GM18867 (cell line): Measurements from ENCODE around the gene NDUFS4.
"Not testable (repeated sequence)": the region's sequence is repeated elsewhere in the genome, so short reads cannot be mapped to it uniquely, and the experiment has no call there.

Experiments
- ATAC-seq: cut with Tn5 transposase; IDR thresholded peaks from one replicate; pipeline ENCODE4 v1.9.1; 2021; ENCODE audit warnings: mild to moderate bottlenecking, moderate library complexity; ENCODE audit not compliant: unreplicated experiment

The NDUFS4 gene

DNA sequence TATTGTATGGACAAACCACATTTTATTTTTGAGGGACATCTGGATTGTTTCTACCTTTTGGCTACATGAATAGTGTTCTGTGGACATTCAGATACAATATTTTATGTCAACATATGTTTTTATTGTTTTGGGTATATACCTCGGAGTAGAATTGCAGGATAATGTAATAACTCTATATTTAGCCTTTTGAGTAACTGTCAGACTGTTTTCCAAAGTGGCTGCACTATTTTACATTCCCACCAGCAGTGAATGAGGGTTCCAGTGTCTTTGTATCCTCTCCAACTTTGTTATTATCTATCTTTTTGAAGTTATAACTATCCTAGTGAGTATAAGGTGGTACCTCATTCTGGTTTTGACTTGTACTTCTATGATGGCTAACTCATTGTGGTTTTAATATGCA, 11.0 kb downstream of the NDUFS4 start:
- ATAC-seq = no peak

DNA sequence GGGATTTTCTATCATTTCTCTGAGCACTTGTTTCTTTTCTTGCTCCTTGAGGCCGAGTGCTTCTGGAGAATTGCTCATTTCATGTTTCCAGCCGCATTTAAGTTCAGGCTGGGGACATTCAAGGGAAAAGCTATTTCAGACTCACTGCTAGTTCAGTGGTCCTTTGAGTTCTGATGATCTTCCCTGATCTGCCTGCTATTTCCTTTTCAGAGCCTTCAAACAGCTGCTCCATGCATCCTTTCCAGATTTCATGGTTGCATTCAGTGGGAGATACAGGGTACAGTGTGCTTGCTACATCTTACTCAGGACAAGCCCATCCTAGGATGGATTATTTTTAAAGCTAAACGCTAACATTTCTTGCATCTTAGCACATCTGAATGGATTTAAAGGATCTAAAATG, 14.7 kb downstream of the NDUFS4 start:
- no peak for ATAC-seq

DNA sequence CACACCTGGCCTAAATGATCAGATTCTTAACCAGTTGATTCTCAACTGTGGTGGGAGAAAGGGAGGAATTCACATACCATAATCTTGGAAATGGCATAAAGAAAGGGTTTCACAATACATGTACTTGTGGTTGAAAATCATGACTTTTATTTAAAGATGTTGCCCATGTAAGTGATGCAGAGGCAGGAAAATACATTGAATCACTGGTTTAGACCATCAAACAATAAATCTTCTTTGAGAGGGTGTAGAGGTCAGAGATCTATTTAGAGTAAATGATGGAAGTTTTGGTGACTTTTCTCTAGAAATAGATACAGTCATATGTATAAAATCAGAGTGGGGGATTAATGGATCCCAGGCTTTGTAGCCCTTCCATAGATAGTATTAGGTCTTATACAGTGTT, 15.4 kb downstream of the NDUFS4 start:
- no peak for ATAC-seq

DNA sequence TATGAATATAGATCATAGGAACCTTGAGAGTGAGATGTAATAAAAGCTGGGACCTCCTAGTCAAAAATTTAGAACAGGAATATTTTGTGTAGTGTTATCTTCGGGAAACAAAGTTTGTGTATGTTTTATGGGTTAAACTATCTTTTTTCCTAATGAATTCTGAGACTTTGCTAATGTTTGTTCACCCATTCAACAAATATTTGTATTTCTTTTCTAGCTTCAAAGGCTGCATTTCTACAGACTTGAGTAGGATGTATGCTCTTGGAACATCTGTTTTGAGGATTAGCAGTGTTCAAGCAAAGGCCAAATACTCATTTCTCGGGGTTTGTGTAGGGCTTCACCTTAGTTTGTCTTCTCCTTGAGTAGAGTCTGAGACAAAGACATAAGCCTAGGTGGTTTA, 16.2 kb downstream of the NDUFS4 start:
- no peak for ATAC-seq

GRCh38 chr5:53578854-53579253, 18.4 kb downstream of the NDUFS4 start:
- ATAC-seq = no peak

DNA sequence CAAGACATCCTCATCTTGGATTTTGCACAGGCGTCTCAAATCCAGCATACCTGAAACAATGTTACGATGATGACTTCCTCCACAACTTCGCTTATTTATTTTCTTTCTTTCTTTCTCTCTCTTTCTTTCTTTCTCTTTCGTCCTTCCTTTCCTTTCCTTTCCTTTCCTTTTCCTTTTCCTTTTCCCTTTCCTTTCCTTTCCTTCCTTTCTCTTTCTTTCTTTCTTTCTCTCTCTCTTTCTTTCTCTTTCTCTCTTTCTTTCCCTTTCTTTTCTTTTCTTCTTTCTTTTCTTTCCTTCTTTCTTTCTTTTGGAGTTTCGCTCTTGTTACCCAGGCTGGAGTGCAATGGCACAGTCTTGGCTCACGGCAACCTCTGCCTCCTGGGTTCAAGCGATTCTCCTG, 20.1 kb downstream of the NDUFS4 start:
- no peak for ATAC-seq

DNA sequence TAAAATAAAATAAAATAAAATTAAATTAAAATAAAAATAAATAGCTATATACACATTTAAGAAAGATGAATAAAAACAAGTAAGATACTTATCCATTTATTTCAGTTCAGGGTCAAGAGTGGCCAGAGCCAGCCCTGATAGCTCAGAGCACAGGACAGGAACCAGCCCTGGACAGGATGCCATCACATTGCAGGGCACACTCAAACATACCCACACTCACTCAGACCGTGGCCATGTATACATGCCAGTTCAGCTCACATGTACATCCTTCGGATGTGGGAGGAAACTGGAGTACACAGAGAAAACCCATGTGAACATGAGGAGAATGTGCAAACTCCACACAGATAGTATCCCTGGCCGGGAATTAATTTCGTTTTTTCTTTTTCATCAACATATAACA, 21.8 kb downstream of the NDUFS4 start:
- no peak for ATAC-seq

GRCh38 chr5:53590759-53591158, 30.3 kb downstream of the NDUFS4 start:
- peak; percentile 69 for ATAC-seq

DNA sequence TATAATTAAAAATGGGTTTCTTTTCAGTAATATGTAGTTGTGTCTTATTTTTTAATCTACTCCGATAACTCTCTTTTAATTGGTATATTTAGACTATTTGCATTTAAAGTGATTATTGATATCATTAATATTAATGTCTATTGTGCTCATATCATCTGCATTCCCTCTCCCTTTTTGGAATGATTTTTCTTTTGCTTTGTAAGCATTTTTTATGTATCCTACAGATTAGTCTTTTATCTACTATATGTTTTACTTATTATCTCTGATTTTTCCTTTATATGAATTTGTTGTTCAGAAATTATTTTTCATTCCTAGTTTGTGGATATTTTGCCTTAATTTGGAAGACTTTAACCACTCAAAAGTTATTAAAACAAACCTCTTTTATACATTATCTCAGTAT, 34.0 kb downstream of the NDUFS4 start:
- no peak for ATAC-seq

DNA sequence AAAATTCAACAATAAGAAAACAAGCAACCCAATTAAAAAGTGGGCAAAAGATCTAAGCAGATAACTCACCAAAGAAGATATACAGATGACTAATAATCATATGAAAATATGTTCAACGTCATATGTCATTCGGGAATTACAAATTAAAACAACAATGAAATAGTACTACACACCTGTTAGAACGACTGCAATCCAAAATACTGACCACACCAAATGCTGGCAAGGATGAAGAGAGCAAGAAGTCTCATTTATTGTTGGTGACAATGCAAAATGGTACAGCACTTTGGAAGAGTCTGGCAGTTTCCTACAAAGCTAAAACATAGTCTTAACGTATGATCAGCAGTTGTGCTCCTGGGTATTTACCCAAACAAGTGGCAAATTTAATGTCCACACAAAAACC, 37.5 kb downstream of the NDUFS4 start:
- no peak for ATAC-seq

- ATAC-seq = no peak
Observed at GRCh38 chr5:53601570-53601969, 41.1 kb downstream of the NDUFS4 start.

DNA sequence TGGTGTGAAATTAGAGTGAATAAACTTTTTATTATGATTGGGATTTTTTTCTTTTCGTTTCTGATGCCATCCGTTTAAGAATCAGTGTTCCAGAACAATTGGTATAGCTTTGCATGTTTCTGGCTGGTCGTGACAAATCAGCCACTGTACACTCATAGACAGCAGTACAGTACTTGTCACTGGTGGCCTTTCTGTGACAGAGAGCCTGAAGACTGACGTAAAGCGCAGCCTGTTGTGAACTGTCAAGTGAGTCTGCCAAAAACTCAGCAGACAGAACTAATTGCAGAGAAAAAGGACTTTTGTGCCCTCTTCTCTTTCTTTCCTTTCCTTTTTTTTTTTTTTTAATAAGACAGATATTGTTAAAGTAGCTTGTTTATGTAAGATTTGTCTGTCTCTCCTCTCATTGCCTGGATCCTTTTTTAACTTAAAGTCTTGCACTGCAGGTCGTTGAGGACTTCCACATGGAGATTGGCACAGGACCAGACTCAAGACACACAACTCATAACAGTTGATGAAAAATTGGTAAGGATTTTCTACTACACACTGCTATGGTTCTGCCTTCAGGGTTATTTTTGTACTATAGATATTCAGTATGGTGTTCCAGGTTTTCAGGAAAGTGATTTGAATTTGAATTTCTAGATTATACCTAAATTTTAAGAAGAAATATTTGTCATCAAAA, 42.7 kb downstream of the NDUFS4 start:
- no peak for ATAC-seq

GRCh38 chr5:53604309-53604708, 43.9 kb downstream of the NDUFS4 start:
- no peak for ATAC-seq

GRCh38 chr5:53607886-53608285, 47.4 kb downstream of the NDUFS4 start:
- no peak for ATAC-seq

DNA sequence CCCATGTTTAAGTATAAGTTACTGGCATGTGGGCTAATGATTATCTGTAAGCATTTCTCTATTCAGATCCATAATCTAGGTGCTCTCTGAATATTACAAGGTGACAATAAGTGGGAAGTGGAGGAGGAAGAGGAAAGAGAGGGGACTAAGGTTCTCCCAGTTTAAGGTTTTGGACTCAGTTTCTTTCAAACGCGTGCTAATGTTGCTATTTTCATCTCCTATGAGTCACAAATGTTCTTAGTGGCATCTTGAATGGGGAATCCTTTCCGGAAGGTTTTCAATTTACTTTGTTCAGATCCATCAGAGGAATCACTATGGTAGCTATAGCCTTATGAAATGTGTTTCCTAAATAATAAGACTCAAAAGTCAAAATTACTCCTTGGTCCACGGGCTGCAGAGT, 48.5 kb downstream of the NDUFS4 start:
- not testable (repeated sequence) for ATAC-seq

GRCh38 chr5:53613061-53613460, 52.6 kb downstream of the NDUFS4 start:
- no peak for ATAC-seq

GRCh38 chr5:53613536-53613935, 53.1 kb downstream of the NDUFS4 start:
- ATAC-seq = no peak

DNA sequence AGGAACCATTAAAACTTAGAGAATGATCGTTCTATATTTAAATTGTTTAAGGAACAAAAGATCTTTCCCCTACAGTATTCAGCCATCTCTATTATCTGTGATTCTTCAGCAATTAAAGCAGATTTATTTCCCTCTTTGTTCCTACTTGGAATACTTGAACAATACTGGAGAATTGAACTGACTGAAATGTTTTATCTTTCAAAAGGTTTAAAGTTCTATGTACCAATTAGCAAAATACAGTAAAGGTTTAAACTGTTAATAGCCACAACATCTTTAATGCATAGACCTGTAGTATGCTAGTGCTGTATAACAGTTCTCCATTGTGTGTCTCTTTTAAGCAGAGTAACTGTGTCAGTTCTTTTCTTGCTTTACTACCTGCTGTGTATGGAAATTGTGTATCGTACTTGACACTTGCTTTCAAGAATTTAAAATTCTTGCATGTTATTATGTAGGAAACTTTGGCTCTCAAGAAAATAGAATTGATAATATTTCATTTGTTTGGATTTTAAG, 54.0 kb downstream of the NDUFS4 start:
- no peak for ATAC-seq

DNA sequence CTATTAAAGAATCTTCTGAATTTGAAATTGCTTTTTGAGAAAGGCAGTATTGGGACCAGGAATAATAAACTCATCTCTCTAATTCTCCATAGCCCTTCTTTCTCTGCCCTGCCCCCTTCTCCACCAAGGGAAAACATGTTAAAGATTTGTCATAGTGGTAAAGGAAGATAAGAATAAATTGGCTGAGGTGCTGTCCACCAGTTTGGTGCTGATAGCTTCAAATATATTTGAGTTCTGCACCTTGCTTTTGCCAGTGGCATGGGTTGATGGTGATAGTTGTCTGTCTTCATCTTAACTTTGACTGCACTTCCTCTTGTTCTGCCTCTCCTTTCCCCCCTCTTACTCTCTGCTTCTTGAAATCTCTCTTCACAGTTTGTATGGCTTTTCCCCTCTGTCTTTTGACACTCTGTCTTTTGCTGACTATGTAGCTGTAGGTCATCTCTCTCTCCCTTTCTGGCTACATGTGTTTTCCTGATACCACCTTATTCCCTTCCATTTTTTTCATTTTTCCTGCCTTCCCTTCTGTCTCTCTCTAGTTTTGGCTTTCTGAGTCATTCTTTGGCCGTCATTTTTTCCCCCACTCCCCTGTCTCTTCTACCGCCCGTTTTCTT, 56.6 kb downstream of the NDUFS4 start:
- ATAC-seq = no peak

GRCh38 chr5:53631251-53631650, 70.8 kb downstream of the NDUFS4 start:
- ATAC-seq = no peak

DNA sequence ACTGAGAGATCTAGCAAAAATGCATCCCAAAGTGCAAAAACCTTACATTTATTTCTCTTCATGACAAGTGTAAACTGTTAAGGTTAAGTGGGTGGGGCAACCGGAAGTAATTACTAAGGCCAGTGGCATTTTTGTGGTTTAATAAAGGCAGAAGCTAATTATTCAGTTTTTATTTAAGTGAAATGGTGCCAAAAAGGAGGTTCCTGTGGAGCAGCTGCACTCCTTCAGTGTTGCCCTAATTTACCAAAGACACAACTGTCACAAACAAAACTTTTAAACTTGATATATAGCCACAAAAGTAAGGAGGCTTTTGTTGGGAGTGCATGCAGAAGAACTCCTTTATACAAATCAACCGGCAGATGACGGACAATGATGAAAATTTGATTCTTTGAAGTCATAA, 81.6 kb downstream of the NDUFS4 start:
- ATAC-seq = no peak

DNA sequence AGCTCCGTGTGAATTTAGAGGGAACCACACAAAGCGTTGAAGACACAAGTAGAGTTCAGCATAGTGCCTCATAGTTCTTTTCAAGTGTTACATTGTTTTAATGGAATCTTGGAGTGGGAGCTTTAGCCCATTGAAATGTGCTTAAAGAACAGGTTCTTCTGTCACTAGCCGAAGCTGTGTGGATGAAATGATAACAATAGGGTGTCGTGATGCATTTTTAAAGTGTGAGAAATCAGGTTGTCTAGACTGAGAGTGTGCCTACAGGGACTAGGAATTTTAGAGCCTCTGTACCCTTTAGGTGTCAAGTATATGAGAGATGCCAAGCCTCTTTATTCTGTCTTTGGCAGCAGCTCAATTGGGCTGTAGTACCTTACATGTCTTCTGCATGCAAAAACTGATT, 83.0 kb downstream of the NDUFS4 start:
- ATAC-seq = no peak

- ATAC-seq = no peak
Observed at GRCh38 chr5:53645078-53645477, 84.6 kb downstream of the NDUFS4 start.
